H1 (cell line): ENCODE data around the gene DNAJC21. TPM values are rescaled to one million over a fixed set of nuclear protein-coding genes. Genes with fewer than 3 reads are reported as not detected.

Source experiments
- CTCF ChIA-PET: fragments of 300-600 bp; sonication (Branson Sonifier 250); formaldehyde crosslinking; loops from one replicate; lab custom pipeline; 2021; ENCODE audit not compliant: partially characterized antibody; lab: Charles Lee
- POLR2A ChIA-PET: fragments of 300-600 bp; sonication (Branson Sonifier 250); formaldehyde crosslinking; loops from one replicate; lab custom pipeline; 2021; ENCODE audit warnings: inconsistent platforms; ENCODE audit not compliant: partially characterized antibody; lab: Charles Lee
- DNase-seq, 2 experiments: peaks; one replicate each; pipeline versions ENCODE4 v3.0.0 to v3.0.0-alpha.2; 2010 to 2022; ENCODE audit warnings: low spot score in 2 of 2, low read depth in 1 of 2, mixed read lengths in 1 of 2
- FAIRE-seq: peaks from 2 replicates; lab custom pipeline; 2011; peaks lifted over from hg19 to GRCh38; lab: Jason Lieb, UNC
- H2AFZ ChIP-seq: 2 replicates; pipeline ENCODE4 v1.8.1; 2012; ENCODE audit warnings: low read length, inconsistent platforms
- H2AK5ac ChIP-seq: 2 replicates; pipeline ENCODE4 v1.6.1; 2013; ENCODE audit warnings: low read depth, low read length
- H2BK120ac ChIP-seq: replicated peaks from 2 replicates; pipeline ENCODE3; 2013; ENCODE audit warnings: low read depth, low read length, inconsistent platforms
- H2BK12ac ChIP-seq: 2 replicates; pipeline ENCODE4 v1.6.1; 2013; ENCODE audit warnings: low read depth, low read length
- H2BK15ac ChIP-seq: 2 replicates; pipeline ENCODE4 v1.6.1; 2013; ENCODE audit warnings: low read length
- H2BK20ac ChIP-seq: 2 replicates; pipeline ENCODE4 v1.6.1; 2013; ENCODE audit warnings: low read length
- H2BK5ac ChIP-seq: 2 replicates; pipeline ENCODE4 v1.6.1; 2013; ENCODE audit warnings: low read depth, low read length
- H3K14ac ChIP-seq: 2 replicates; pipeline ENCODE4 v1.6.1; 2013; ENCODE audit warnings: inconsistent platforms; ENCODE audit not compliant: insufficient read length
- H3K18ac ChIP-seq: 2 replicates; pipeline ENCODE4 v1.6.1; 2013; ENCODE audit warnings: low read length; ENCODE audit errors: extremely low read depth
- H3K23ac ChIP-seq: 2 replicates; pipeline ENCODE4 v1.6.1; 2013; ENCODE audit warnings: inconsistent platforms; ENCODE audit not compliant: insufficient read length
- H3K23me2 ChIP-seq: 2 replicates; pipeline ENCODE4 v1.6.1; 2013; ENCODE audit warnings: low read depth, low read length
- H3K27ac ChIP-seq: 2 replicates; pipeline ENCODE4 v1.6.1; 2011; ENCODE audit warnings: low read depth, low read length, inconsistent platforms
- H3K27me3 ChIP-seq, 4 experiments: replicated peaks in 1 of 4; 1 replicate in 1 of 4; 2 replicates in 3 of 4; pipeline versions ENCODE4 v1.6.1 to v1.8.1; 2011 to 2013; ENCODE audit warnings: low read length in 3 of 4, mild to moderate bottlenecking in 3 of 4, inconsistent platforms in 2 of 4, mixed read lengths in 2 of 4, moderate library complexity in 1 of 4; ENCODE audit not compliant: control insufficient read depth in 3 of 4, insufficient read depth in 3 of 4; ENCODE audit errors: extremely low read depth in 1 of 4
- H3K36me3 ChIP-seq, 4 experiments: 2 replicates each; pipeline versions ENCODE4 v1.6.1 to v1.8.1; 2011 to 2013; ENCODE audit warnings: mild to moderate bottlenecking in 4 of 4, low read length in 3 of 4, moderate library complexity in 2 of 4, control low read depth in 1 of 4, inconsistent platforms in 1 of 4; ENCODE audit not compliant: insufficient read depth in 4 of 4, control insufficient read depth in 2 of 4
- H3K4ac ChIP-seq: replicated peaks from 2 replicates; pipeline ENCODE3; 2013; ENCODE audit warnings: low read length, low read depth, mixed read lengths, inconsistent platforms; ENCODE audit not compliant: insufficient read length
- H3K4me1 ChIP-seq, 4 experiments: replicated peaks in 1 of 4; 1 replicate in 1 of 4; 2 replicates in 3 of 4; pipeline versions ENCODE4 v1.6.1 to v1.8.1; 2011 to 2013; ENCODE audit warnings: low read length in 3 of 4, inconsistent platforms in 2 of 4, mixed read lengths in 1 of 4; ENCODE audit not compliant: insufficient read depth in 4 of 4, control insufficient read depth in 3 of 4
- H3K4me2 ChIP-seq, 2 experiments: 2 replicates each; pipeline versions ENCODE4 v1.6.1 to v1.8.1; 2011 to 2013; ENCODE audit warnings: low read depth in 2 of 2, low read length in 2 of 2, control low read depth in 1 of 2, inconsistent platforms in 1 of 2, mild to moderate bottlenecking in 1 of 2; ENCODE audit not compliant: insufficient read depth in 1 of 2
- H3K4me3 ChIP-seq, 4 experiments: fragments of 200-600, 300-600 bp in 1 of 4; sonication (generic), shearing (Covaris generic), sonication (Bioruptor Twin) in 1 of 4; 2 replicates each; pipeline versions ENCODE4 v1.5.1 to v1.8.1; 2011 to 2016; ENCODE audit warnings: low read length in 4 of 4, low read depth in 3 of 4, control low read depth in 2 of 4, inconsistent platforms in 2 of 4, mild to moderate bottlenecking in 2 of 4, mixed read lengths in 1 of 4, moderate library complexity in 1 of 4; ENCODE audit not compliant: insufficient read depth in 2 of 4; ENCODE audit errors: extremely low read depth in 1 of 4
- H3K56ac ChIP-seq: replicated peaks from 2 replicates; pipeline ENCODE3; 2013; ENCODE audit warnings: low read depth, mild to moderate bottlenecking, mixed read lengths, low read length, inconsistent platforms; ENCODE audit not compliant: insufficient read length
- H3K79me1 ChIP-seq: 2 replicates; pipeline ENCODE4 v1.6.1; 2013; ENCODE audit warnings: low read depth, low read length, control low read depth
- H3K79me2 ChIP-seq, 2 experiments: 2 replicates each; pipeline versions ENCODE4 v1.6.1 to v1.8.1; 2012 to 2013; ENCODE audit warnings: low read length in 2 of 2, mild to moderate bottlenecking in 2 of 2, inconsistent platforms in 1 of 2; ENCODE audit not compliant: insufficient read depth in 2 of 2, control insufficient read depth in 1 of 2
- H3K9ac ChIP-seq, 4 experiments: replicated peaks in 1 of 4; 1 replicate in 1 of 4; 2 replicates in 3 of 4; pipeline versions ENCODE4 v1.6.1 to v1.8.1; 2011 to 2013; ENCODE audit warnings: low read depth in 3 of 4, low read length in 3 of 4, control low read depth in 2 of 4, mild to moderate bottlenecking in 2 of 4, moderate library complexity in 2 of 4, inconsistent platforms in 1 of 4; ENCODE audit errors: extremely low read depth in 1 of 4
- H3K9me3 ChIP-seq, 2 experiments: 2 replicates each; pipeline versions ENCODE4 v1.6.1 to v1.8.1; 2012 to 2013; ENCODE audit warnings: mild to moderate bottlenecking in 2 of 2, moderate library complexity in 2 of 2, control low read depth in 1 of 2, inconsistent platforms in 1 of 2, low read depth in 1 of 2, low read length in 1 of 2, mixed read lengths in 1 of 2; ENCODE audit not compliant: insufficient read depth in 2 of 2
- H4K20me1 ChIP-seq, 2 experiments: replicated peaks in 1 of 2; 2 replicates each; pipeline versions ENCODE3 to v1.8.1; 2011 to 2013; ENCODE audit warnings: inconsistent platforms in 2 of 2, low read length in 2 of 2, mild to moderate bottlenecking in 1 of 2; ENCODE audit not compliant: insufficient read depth in 2 of 2, control insufficient read depth in 1 of 2
- H4K5ac ChIP-seq: 2 replicates; pipeline ENCODE4 v1.6.1; 2013; ENCODE audit warnings: low read length, low read depth, mixed read lengths, inconsistent platforms; ENCODE audit not compliant: insufficient read length
- H4K8ac ChIP-seq: 2 replicates; pipeline ENCODE4 v1.8.0; 2013; ENCODE audit warnings: mild to moderate bottlenecking, moderate library complexity, low read length, inconsistent platforms; ENCODE audit not compliant: insufficient read depth; ENCODE audit errors: extremely low read depth
- H4K91ac ChIP-seq: replicated peaks from 2 replicates; pipeline ENCODE3; 2013; ENCODE audit warnings: low read length, mixed read lengths, inconsistent platforms; ENCODE audit not compliant: insufficient read length
- ASH2L ChIP-seq: fragments of 200-600, 300-600 bp; sonication (generic); IDR thresholded peaks from one replicate; pipeline ENCODE4 v1.7.1; 2017; ENCODE audit warnings: low read length
- CBX8 ChIP-seq: fragments of 300-800, 300-1000 bp; sonication (generic); IDR thresholded peaks from 2 replicates; pipeline ENCODE4 v1.7.1; 2016; ENCODE audit warnings: low read depth, low read length, borderline replicate concordance
- FOSL1 ChIP-seq: IDR thresholded peaks from 2 replicates; pipeline ENCODE4 v1.6.1; 2011; ENCODE audit warnings: mild to moderate bottlenecking, low read depth, low read length, moderate library complexity; ENCODE audit not compliant: insufficient read depth
- HDAC6 ChIP-seq: IDR thresholded peaks from one replicate; pipeline ENCODE4 v1.7.1; 2012; ENCODE audit warnings: low read depth, mild to moderate bottlenecking, inconsistent platforms, low read length, moderate library complexity
- MAFK ChIP-seq: IDR thresholded peaks from 2 replicates; pipeline ENCODE4 v1.6.1; 2012; ENCODE audit warnings: low read depth, mild to moderate bottlenecking, improper control_type of control experiment, low read length
- MAX ChIP-seq: IDR thresholded peaks from 2 replicates; pipeline ENCODE4 v1.6.1; 2012; ENCODE audit warnings: inconsistent platforms
- PHF8 ChIP-seq: fragments of 200-600 bp; sonication (generic); conservative IDR thresholded peaks from 2 replicates; pipeline ENCODE4 v1.7.1; 2012; ENCODE audit warnings: low read depth, mild to moderate bottlenecking, inconsistent platforms, low read length, moderate library complexity
- SRF ChIP-seq: IDR thresholded peaks from 2 replicates; pipeline ENCODE4 v1.6.1; 2011; ENCODE audit warnings: mild to moderate bottlenecking, low read depth, low read length, moderate library complexity
- YY1 ChIP-seq: IDR thresholded peaks from 2 replicates; pipeline ENCODE4 v1.6.1; 2011; ENCODE audit warnings: low read depth, mild to moderate bottlenecking, low read length
- whole genome bisulfite sequencing, 2 experiments: shearing (Covaris generic) in 1 of 2; methylation state at CpG; one replicate each; pipeline versions ENCODE4 v1.1.6 to v1.1.7; 2013 to 2015; ENCODE audit warnings: low lambda C conversion rate in 2 of 2, mixed read lengths in 2 of 2, inconsistent platforms in 1 of 2, low coverage in 1 of 2, missing lambda C conversion rate in 1 of 2; ENCODE audit not compliant: insufficient replicate concordance in 2 of 2, insufficient coverage in 1 of 2, insufficient read length in 1 of 2; ENCODE audit errors: extremely low coverage in 1 of 2, missing lambda C conversion rate in 1 of 2; 5-methylcytosine and 5-hydroxymethylcytosine counted together
- polyA plus RNA-seq, 7 experiments: library from polyadenylated mRNA; depleted of rRNA in 3 of 7; stranded (reverse) in 5 of 7; unstranded in 2 of 7; fragments of >200 nt in 5 of 7; fragments of 200-250 nt in 2 of 7; gene quantifications; 1 replicate in 5 of 7; 2 replicates in 1 of 7; 4 replicates in 1 of 7; pipeline versions ENCODE4 v1.2.1 to v1.2.3, GENCODE V29; 2011 to 2013; ENCODE audit warnings: missing spikeins in 2 of 7, mixed read lengths in 2 of 7
- total RNA-seq: library from RNA; stranded (reverse); fragmentation: NEBNext Ultra II Directional; extraction: Animal tissue kit (Norgen Biotek cat#: 25700); gene quantifications from 2 replicates; pipeline ENCODE4 v1.2.1, GENCODE V29; 2021

The DNAJC21 gene
- total and polyA plus RNA-seq, 2 of the 8 experiments (the other 6 are each of a cell fraction or from before 2014, with no cell fraction given), result 5.1 to 47.5 TPM

GRCh38 chr5:34996261-34996660 is 66.9 kb downstream of the DNAJC21 start:
- no peak overlapping the region for H2BK120ac ChIP-seq
- 96% methylated on average over 2 of the region's 2 CpGs; no CpG with 5 or more reads in 1 of the 2 experiments for WGBS, 2 experiments
- H3K14ac ChIP-seq, result no peak overlapping the region
- FAIRE-seq, result no peak
- CTCF ChIA-PET, result interaction anchor here (0.6 to 1.1 kb wide), 2 partner anchors 38 to 480 kb away, joined by 4 to 5 read pairs; no protein-coding TSS in a partner anchor
- H3K4me1 ChIP-seq, result no peaks in the 10 kb centered on the region
- no peak for TF ChIP-seq MAFK
- TF ChIP-seq SRF, result no peak
- TF ChIP-seq MAX, result no peak
- no peak for TF ChIP-seq FOSL1
- TF ChIP-seq YY1, result no peak
- no peak for TF ChIP-seq ASH2L
- no peak for TF ChIP-seq CBX8
- no peak for TF ChIP-seq PHF8
- TF ChIP-seq HDAC6, result no peak
- TF ChIP-seq, all 59 proteins: peak for 0
- no peaks in the 10 kb centered on the region for H3K79me1 ChIP-seq
- H4K8ac ChIP-seq, result no peak overlapping the region
- DNase-seq, result no peak
- no peak overlapping the region for H2BK20ac ChIP-seq
- H3K4ac ChIP-seq, result no peak overlapping the region
- H3K9me3 ChIP-seq, result no peaks in the 10 kb centered on the region
- no peak overlapping the region for H4K91ac ChIP-seq
- no peak overlapping the region for H3K18ac ChIP-seq
- POLR2A ChIA-PET, result no interaction called here
- no peaks in the 10 kb centered on the region for H4K20me1 ChIP-seq
- no peak overlapping the region for H2BK15ac ChIP-seq
- H3K79me2 ChIP-seq, result no peaks in the 10 kb centered on the region
- no peak overlapping the region for H3K4me3 ChIP-seq
- H2BK5ac ChIP-seq, result no peak overlapping the region
- no peak overlapping the region for H2AFZ ChIP-seq
- no peaks in the 10 kb centered on the region for H3K27me3 ChIP-seq
- no peak overlapping the region for H4K5ac ChIP-seq
- H3K23me2 ChIP-seq, result no peaks in the 10 kb centered on the region; the same call in 1 of the 2 replicates
- H3K23ac ChIP-seq, result no peak overlapping the region
- H3K9ac ChIP-seq, result no peak overlapping the region
- no peak overlapping the region for H3K27ac ChIP-seq
- H2BK12ac ChIP-seq, result no peak overlapping the region
- no peak overlapping the region for H2AK5ac ChIP-seq
- no peak overlapping the region for H3K4me2 ChIP-seq
- no peak overlapping the region for H3K56ac ChIP-seq
- H3K36me3 ChIP-seq, result no peaks in the 10 kb centered on the region
